Esophagus mucosa (tissue), 1 donor: Measurements from ENCODE around the gene ARHGEF4. TPM values are rescaled to one million over a fixed set of nuclear protein-coding genes. Genes with fewer than 3 reads are reported as not detected.

Experiments used
- ATAC-seq: fragments of 200-7000 bp; cut with Tn5 transposase; one replicate; pipeline ENCODE4 v1.9.1; 2020
- total RNA-seq: library from RNA; stranded (reverse); gene quantifications from one replicate; pipeline ENCODE4 v1.2.4, GENCODE V29; 2023
- donor health status: DM: yes; HTN: yes; CAD: no.

Gene ARHGEF4
- total RNA-seq, 1 donor from 2014 or later, result 41.8 TPM

GRCh38 chr2:130819608-130820278 lies 17.0 kb upstream of the ARHGEF4 start:
- ATAC-seq, result no peak

DNA sequence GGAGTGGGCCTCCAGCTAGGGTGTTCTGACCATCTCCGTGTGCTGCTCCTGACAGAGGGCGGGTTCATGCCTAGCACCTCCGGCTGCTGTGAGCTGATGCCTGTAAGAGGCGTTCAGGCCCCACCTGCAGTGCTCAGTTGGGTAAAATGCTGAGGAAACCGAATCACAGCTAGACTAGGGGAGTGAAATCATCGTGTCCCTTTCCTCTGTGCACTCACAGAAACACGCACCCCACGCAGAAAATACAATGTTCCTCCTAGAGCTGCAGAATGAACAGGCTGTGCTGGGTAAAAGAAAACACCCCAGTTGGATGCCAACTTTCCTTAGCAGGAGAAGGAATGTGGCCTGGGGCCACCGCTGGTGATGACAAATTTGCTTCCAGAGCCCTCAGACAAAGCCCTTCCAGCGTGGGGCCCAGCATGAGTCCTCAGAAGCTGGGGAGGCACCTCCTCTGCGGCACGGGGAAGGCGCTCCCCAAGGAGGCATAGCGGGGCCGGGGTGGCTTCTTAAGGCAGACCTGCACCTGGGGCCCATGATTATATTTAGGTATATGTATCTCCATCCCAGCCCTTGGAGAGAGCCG lies 16.3 kb upstream of the ARHGEF4 start:
- ATAC-seq, result peak; percentile 27

GRCh38 chr2:130821867-130822266 lies 14.8 kb upstream of the ARHGEF4 start:
- ATAC-seq, result no peak

DNA sequence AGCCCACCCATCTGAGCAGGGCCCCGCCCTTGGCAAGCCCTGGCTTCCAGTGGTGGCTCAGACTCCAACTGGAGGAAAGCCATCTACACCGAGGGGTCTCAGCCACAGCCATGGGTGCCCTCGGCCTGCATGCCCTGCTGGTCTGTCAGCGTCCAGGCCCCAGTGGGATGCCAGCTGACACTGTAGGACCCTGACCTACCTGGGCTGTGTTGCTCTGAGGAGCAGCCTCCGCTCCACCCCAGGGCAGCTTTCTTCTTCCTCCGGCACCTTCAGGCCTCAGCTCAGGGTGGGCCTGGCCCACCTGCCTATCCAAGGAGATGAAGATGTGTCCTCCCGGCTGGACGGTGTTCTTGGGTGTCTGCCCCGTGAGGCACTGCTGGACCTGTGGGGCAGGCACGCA lies 13.9 kb upstream of the ARHGEF4 start:
- ATAC-seq, result no peak

DNA sequence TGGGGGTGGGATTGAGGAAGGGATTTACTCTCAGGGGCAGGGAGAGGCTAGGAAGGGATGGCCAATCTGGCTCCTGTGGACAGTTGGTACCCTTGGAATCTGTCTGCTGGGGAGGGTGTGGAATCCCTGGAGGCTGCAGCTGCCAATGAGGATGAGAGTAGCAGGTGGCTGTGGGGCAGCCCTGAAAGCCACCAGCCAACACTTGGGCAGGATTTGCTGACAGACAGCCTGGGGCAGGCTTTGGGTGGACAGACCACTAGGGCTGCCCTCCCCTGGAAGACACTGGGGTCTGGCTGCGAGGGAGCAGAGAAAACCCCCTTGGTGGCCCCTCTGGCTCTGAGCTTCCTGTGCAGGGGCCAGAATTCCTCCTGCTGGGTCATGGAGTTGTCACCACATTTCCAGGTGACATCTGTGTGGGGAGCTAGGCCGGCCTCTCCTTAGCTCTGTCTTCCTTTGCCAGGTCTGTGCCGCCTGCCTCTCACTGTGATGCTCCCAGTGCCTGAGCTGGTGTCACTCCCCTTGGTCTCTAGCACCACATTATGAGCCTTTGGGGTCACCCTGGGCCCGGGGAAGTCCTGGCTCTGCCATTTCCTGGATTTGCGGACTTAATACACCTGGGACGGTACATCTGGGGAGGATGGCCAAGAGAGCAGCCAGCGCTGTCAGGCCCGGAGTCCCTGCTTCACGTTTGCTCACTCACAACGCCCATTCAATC lies 13.4 kb upstream of the ARHGEF4 start:
- ATAC-seq, result no peak

DNA sequence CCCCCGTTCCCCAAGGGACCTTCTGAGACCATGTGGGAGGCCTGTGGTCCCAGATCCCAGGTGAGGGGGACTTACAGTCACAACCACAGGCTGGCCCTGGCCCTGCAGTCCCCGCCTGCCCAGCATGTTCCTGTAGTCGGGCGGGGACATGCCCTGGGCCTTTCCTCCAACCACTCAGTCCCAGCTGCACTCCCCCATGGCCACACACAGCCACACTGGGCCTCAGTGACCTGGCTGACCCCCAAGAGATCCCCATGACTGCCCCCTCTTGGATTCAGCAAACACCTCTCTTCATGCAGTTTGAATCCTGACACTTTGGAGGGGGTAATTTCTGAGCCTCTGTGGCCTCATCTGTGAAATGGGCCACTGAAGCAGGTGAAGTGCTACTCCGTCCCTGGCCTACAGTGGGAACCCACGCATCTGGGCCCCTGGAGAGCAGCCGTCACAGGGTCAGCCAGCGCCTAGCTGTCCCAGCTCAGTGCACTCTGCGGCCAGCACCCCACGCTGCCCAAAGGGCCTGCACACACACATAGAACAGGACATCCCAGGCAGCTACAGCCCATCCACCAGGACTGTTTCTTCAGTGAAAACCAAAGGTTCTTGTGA lies 12.7 kb upstream of the ARHGEF4 start:
- no peak for ATAC-seq

GRCh38 chr2:130824492-130825061 lies 12.1 kb upstream of the ARHGEF4 start:
- peak; percentile 71 for ATAC-seq

DNA sequence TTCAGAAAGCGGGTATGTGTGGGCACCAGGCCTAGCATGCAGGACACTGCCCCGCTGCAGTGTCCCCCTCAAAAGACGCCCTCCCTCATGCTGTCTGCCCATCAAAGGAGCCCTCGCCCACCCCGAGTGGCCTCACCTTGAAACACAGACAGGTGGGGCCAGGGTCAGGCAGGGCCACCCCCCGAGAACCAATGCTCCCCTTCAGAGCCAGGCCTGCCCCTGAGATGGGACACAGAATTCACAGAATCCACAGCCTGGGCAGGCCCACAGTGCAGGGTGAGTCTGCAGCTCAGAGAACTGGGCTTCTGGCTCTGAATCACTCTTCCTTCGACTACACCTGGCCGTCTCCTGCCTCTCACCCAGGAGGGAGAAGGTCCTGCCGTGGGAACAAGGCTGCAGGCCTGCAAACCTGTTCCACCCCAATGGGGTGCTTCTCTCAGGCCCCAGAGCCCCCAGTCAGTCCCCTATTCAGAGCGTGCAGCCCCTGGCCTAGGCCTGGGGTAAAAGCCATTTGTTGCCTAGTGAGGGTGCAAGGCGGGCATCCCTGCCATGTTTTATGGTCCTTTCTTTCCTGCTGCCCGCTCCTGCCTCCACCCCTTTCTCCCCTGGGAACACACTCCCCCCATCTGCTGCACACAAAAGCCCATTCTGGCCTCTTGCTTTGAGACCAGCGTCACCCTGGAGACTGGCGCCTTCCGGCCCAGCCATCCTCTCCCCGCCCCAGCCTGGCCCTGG lies 11.3 kb upstream of the ARHGEF4 start:
- peak; percentile 4 for ATAC-seq

DNA sequence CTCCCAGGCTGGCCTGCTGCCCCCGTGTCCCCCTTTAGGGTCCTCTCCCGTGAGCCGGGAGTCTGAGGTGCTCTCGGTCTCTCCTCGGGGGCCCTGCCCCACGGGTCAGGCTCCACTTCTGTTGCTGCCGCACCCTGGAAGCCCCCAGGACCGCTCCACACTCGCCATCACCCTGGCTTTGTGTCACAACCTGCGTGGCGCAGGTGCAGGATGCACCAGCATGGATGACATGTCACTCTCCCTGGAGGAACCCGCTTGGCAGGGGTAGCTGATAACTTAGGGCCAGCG lies 10.8 kb upstream of the ARHGEF4 start:
- ATAC-seq, result no peak

DNA sequence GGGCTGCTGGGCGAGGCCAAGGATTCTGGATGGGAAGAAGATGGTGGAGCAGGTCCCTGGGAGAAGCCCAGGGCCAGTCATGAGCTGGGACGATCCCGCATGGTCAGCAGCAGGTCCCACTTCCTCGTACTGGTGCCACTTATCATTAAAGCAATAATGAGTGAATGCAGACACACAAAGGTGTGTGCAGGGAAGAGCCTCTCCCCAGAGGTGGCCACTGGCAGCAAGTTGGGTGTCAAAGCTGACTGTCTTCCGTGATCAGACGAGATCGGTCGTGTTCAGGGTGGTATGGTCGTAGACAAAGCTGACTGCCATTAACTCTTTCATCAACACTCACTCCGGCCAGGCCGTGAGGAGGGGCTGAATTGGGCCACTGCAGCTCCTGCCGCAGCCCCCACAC lies 10.3 kb upstream of the ARHGEF4 start:
- ATAC-seq, result no peak

- no peak for ATAC-seq
Observed at GRCh38 chr2:130826821-130827501, 9.8 kb upstream of the ARHGEF4 start.

DNA sequence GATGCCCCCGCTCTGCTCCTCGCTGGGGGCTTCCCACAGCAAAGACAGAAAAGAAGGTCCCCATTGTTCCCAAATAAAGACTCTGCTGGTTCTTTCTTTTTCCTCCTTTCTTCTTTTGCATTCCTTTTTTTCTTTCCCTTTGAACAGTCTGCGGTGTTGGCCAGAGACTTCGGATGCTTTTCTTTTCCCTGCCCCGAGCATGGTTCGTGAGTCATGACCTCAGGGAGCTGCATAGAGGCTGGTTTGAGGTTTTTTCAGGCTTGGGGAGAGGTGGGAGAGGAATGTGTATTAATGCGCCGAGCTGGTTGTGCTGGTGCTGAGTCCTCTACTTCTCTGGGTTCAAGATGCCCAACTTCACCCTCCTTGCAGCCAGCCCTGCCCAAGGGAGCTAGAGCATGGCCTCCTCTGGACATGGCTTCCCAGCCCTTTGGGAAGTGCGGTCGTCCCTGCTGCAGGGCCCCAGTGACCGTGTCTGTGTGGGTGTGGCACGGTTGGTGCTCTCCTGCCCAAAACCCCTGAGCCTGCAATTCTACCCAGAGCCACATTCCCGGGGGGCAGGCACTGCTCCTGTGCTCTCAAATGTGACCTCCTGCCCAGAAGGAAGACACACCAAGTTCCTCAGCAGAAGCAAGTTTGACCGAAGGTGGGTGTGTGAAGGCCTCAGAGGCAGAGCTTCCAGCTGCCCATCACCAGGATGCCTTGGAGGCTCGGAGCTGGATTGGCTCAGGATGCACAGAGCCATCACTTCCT lies 9.0 kb upstream of the ARHGEF4 start:
- peak; percentile 5 for ATAC-seq

DNA sequence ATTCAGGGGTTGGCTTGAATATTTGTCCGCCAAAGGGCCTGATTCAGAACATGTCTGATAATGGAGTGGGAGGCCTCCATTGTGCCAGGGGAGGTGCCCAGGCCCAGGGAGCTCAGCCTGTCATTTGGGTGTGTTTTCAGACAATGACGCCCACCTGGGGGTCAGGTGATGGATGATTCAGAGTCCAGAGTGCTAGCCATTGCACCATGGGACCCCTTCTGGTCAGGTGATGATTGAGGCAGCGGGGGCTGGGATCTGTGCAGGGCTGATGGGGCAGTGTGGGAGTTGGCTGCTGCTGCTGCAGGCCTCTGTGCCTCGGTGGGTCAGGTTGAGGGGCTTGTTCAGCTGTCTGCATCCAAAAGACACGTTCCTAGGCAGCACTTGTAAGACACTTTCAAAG lies 8.3 kb upstream of the ARHGEF4 start:
- ATAC-seq, result no peak

GRCh38 chr2:130829015-130829414 lies 7.7 kb upstream of the ARHGEF4 start:
- peak; percentile 91 for ATAC-seq

- ATAC-seq, result no peak
Observed at GRCh38 chr2:130830538-130830937, 6.2 kb upstream of the ARHGEF4 start.

- ATAC-seq, result no peak
Observed at GRCh38 chr2:130831356-130831755, 5.4 kb upstream of the ARHGEF4 start.

GRCh38 chr2:130832296-130832940 lies 4.3 kb upstream of the ARHGEF4 start:
- no peak for ATAC-seq

GRCh38 chr2:130834091-130834930 lies 2.4 kb upstream of the ARHGEF4 start:
- ATAC-seq, result no peak

DNA sequence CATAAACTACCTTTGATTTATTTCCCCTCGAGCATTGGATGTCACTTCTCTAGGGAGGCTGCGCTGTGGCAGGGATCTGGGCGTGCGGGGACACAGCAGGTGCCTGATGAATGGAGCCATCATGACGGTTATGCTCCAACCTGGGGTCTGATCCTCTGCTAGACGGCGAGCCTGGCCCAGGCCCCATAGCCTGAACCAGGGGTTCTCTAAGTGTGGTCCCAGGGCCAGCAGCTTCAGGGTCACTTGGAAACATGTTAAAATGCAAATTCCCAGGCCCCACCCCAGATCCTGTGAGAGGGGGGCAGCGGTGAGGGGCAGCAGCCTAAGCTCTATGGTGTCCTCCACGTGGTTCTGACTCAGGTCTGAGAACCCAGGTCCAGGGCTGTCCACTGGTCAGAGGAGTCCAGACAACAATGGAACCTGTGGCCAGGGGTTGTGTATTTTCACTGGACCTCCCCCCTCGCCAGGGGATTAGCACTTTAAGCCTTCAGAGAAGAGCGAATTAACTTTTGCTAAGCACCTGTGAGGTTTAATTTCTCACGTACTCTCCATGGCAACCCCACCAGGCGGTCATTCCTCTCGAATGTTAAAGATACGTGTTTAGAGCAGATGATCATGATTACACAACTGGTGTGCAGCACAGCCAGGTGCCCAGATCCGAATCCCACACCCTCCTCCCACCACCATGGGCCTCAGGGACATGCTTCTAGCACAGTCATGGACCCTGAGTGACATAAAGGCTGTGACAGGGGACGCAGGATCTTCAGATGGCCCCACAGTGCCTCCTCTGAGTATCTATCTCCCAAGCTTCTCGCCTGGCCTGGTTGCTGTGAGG lies 1.6 kb upstream of the ARHGEF4 start:
- no peak for ATAC-seq
